HEK293 (cell line): ENCODE data around the gene SLC26A11.

Experiments
- GLI4 ChIP-seq: fragments of 450-650 bp; formaldehyde crosslinking; IDR thresholded peaks from 2 replicates; pipeline ENCODE4 v1.5.1; 2016; ENCODE audit warnings: missing biosample characterization, missing genetic modification characterization
- KLF1 ChIP-seq: fragments of 450-650 bp; formaldehyde crosslinking; IDR thresholded peaks from 2 replicates; pipeline ENCODE4 v1.5.1; 2016; ENCODE audit warnings: missing biosample characterization, missing genetic modification characterization
- KLF9 ChIP-seq: fragments of 450-650 bp; formaldehyde crosslinking; IDR thresholded peaks from 2 replicates; pipeline ENCODE4 v1.5.1; 2016; ENCODE audit warnings: missing biosample characterization, missing genetic modification characterization, low read depth
- OSR2 ChIP-seq: fragments of 450-650 bp; formaldehyde crosslinking; IDR thresholded peaks from 2 replicates; pipeline ENCODE4 v1.5.1; 2016; ENCODE audit warnings: missing biosample characterization, missing genetic modification characterization
- ZBTB7A ChIP-seq: fragments of 450-650 bp; formaldehyde crosslinking; IDR thresholded peaks from 2 replicates; pipeline ENCODE4 v1.5.1; 2016; ENCODE audit warnings: low read depth, missing biosample characterization, missing genetic modification characterization
- ZFHX2 ChIP-seq: fragments of 450-650 bp; formaldehyde crosslinking; conservative IDR thresholded peaks from 2 replicates; pipeline ENCODE4 v1.5.1; 2016; ENCODE audit warnings: missing biosample characterization, missing genetic modification characterization
- ZNF146 ChIP-seq: fragments of 450-650 bp; formaldehyde crosslinking; IDR thresholded peaks from 2 replicates; pipeline ENCODE4 v1.5.1; 2016; ENCODE audit warnings: missing biosample characterization, missing genetic modification characterization
- ZNF292 ChIP-seq: fragments of 450-650 bp; formaldehyde crosslinking; IDR thresholded peaks from 2 replicates; pipeline ENCODE4 v1.5.1; 2016; ENCODE audit warnings: low read depth, missing biosample characterization, missing genetic modification characterization, borderline replicate concordance
- ZNF768 ChIP-seq: fragments of 450-650 bp; formaldehyde crosslinking; IDR thresholded peaks from 2 replicates; pipeline ENCODE4 v1.5.1; 2018; ENCODE audit warnings: missing biosample characterization, mild to moderate bottlenecking, missing genetic modification characterization
- TF ChIP-seq, protein P1 (sequence below): fragments of 450-650 bp; formaldehyde crosslinking; IDR thresholded peaks from 2 replicates; pipeline ENCODE4 v1.5.1; 2016; ENCODE audit warnings: missing biosample characterization, missing genetic modification characterization
- TF ChIP-seq, protein P2 (sequence below): fragments of 450-650 bp; formaldehyde crosslinking; IDR thresholded peaks from 2 replicates; pipeline ENCODE4 v1.5.1; 2016; ENCODE audit warnings: missing biosample characterization, missing genetic modification characterization, low read depth
- TF ChIP-seq, protein P3 (sequence below): fragments of 450-650 bp; formaldehyde crosslinking; IDR thresholded peaks from 2 replicates; pipeline ENCODE4 v1.5.1; 2016; ENCODE audit warnings: missing biosample characterization, missing genetic modification characterization
- TF ChIP-seq, protein P4 (sequence below): IDR thresholded peaks from 2 replicates; pipeline ENCODE4 v1.6.1; 2011; ENCODE audit warnings: mild to moderate bottlenecking, low read depth, low read length, borderline replicate concordance

DNA sequence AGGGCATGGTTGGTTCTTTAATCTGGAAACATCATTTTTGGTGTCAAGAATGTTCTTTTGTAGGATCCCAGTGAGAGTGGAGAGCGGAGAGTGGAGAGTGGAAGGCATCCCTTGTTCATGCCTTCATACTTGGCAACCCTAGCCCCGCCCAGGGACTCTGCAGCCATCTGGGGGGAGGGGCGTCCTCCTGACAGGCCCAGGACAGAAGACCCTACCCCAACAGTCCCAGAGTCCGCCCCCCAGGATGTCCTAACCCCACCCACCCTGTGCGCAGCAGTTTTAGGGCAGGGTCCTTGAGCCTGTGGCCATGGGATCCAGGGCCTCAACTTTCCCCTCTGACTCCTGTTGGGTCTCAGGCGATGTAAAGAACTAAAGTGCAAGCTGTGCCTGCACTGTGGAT lies 4.5 kb downstream of the SLC26A11 start:
- TF ChIP-seq, protein P1, sequence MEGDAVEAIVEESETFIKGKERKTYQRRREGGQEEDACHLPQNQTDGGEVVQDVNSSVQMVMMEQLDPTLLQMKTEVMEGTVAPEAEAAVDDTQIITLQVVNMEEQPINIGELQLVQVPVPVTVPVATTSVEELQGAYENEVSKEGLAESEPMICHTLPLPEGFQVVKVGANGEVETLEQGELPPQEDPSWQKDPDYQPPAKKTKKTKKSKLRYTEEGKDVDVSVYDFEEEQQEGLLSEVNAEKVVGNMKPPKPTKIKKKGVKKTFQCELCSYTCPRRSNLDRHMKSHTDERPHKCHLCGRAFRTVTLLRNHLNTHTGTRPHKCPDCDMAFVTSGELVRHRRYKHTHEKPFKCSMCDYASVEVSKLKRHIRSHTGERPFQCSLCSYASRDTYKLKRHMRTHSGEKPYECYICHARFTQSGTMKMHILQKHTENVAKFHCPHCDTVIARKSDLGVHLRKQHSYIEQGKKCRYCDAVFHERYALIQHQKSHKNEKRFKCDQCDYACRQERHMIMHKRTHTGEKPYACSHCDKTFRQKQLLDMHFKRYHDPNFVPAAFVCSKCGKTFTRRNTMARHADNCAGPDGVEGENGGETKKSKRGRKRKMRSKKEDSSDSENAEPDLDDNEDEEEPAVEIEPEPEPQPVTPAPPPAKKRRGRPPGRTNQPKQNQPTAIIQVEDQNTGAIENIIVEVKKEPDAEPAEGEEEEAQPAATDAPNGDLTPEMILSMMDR (tag by site-specific recombination) = no peak
- no peak for TF ChIP-seq ZNF146
- TF ChIP-seq, protein P2, sequence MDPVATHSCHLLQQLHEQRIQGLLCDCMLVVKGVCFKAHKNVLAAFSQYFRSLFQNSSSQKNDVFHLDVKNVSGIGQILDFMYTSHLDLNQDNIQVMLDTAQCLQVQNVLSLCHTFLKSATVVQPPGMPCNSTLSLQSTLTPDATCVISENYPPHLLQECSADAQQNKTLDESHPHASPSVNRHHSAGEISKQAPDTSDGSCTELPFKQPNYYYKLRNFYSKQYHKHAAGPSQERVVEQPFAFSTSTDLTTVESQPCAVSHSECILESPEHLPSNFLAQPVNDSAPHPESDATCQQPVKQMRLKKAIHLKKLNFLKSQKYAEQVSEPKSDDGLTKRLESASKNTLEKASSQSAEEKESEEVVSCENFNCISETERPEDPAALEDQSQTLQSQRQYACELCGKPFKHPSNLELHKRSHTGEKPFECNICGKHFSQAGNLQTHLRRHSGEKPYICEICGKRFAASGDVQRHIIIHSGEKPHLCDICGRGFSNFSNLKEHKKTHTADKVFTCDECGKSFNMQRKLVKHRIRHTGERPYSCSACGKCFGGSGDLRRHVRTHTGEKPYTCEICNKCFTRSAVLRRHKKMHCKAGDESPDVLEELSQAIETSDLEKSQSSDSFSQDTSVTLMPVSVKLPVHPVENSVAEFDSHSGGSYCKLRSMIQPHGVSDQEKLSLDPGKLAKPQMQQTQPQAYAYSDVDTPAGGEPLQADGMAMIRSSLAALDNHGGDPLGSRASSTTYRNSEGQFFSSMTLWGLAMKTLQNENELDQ (tag by site-specific recombination) = no peak
- TF ChIP-seq GLI4 (tag by site-specific recombination) = no peak
- TF ChIP-seq, protein P3, sequence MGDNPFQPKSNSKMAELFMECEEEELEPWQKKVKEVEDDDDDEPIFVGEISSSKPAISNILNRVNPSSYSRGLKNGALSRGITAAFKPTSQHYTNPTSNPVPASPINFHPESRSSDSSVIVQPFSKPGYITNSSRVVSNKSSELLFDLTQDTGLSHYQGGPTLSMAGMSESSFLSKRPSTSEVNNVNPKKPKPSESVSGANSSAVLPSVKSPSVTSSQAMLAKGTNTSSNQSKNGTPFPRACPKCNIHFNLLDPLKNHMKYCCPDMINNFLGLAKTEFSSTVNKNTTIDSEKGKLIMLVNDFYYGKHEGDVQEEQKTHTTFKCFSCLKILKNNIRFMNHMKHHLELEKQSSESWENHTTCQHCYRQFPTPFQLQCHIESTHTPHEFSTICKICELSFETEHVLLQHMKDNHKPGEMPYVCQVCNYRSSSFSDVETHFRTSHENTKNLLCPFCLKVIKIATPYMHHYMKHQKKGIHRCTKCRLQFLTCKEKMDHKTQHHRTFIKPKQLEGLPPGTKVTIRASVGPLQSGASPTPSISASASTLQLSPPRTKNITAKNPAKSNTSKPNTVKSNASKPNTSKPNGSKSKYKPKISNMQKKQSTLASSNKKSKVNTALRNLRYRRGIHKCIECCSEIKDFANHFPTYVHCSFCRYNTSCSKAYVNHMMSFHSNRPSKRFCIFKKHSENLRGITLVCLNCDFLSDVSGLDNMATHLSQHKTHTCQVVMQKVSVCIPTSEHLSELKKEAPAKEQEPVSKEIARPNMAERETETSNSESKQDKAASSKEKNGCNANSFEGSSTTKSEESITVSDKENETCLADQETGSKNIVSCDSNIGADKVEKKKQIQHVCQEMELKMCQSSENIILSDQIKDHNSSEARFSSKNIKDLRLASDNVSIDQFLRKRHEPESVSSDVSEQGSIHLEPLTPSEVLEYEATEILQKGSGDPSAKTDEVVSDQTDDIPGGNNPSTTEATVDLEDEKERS (tag by site-specific recombination) = no peak
- TF ChIP-seq ZNF292 (tag by site-specific recombination) = no peak
- TF ChIP-seq ZNF768 (tag by site-specific recombination) = no peak
- TF ChIP-seq, protein P4, sequence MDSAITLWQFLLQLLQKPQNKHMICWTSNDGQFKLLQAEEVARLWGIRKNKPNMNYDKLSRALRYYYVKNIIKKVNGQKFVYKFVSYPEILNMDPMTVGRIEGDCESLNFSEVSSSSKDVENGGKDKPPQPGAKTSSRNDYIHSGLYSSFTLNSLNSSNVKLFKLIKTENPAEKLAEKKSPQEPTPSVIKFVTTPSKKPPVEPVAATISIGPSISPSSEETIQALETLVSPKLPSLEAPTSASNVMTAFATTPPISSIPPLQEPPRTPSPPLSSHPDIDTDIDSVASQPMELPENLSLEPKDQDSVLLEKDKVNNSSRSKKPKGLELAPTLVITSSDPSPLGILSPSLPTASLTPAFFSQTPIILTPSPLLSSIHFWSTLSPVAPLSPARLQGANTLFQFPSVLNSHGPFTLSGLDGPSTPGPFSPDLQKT = no peak
- TF ChIP-seq ZFHX2 (tag by site-specific recombination) = no peak
- no peak for TF ChIP-seq ZBTB7A (tag by site-specific recombination)
- no peak for TF ChIP-seq OSR2 (tag by site-specific recombination)
- TF ChIP-seq KLF9 (tag by site-specific recombination) = no peak
- TF ChIP-seq KLF1 (tag by site-specific recombination) = no peak
